DOHH2 (cell line): ENCODE measurements around the gene LRP11.

ENCODE experiments used
- H3F3A ChIP-seq: fragments of 200-600 bp; sonication (generic), shearing (Covaris generic); 2 replicates; pipeline ENCODE4 v1.6.0; 2016; ENCODE audit warnings: antibody characterized with exemption, mild to moderate bottlenecking; ENCODE audit not compliant: control insufficient read depth, insufficient read depth
- H3K27ac ChIP-seq: fragments of 200-600 bp; sonication (generic); 2 replicates; pipeline ENCODE4 v1.5.1; 2014; ENCODE audit warnings: low read depth, mild to moderate bottlenecking, low read length, moderate library complexity
- H3K27me3 ChIP-seq: fragments of 200-600 bp; sonication (generic); 2 replicates; pipeline ENCODE4 v1.6.1; 2014; ENCODE audit warnings: mild to moderate bottlenecking, low read length, mixed read lengths; ENCODE audit not compliant: control insufficient read depth
- H3K36me3 ChIP-seq: fragments of 200-600 bp; sonication (generic); 2 replicates; pipeline ENCODE4 v1.6.1; 2014; ENCODE audit warnings: mild to moderate bottlenecking, low read length, moderate library complexity, mixed read lengths; ENCODE audit not compliant: control insufficient read depth
- H3K4me1 ChIP-seq: fragments of 200-600 bp; sonication (generic); 2 replicates; pipeline ENCODE4 v1.6.1; 2014; ENCODE audit warnings: mild to moderate bottlenecking, low read length, mixed read lengths; ENCODE audit not compliant: control insufficient read depth
- H3K4me2 ChIP-seq: fragments of 200-600 bp; sonication (generic); 2 replicates; pipeline ENCODE4 v1.6.0; 2014; ENCODE audit warnings: mild to moderate bottlenecking, low read length, moderate library complexity
- H3K4me3 ChIP-seq: fragments of 200-600 bp; sonication (generic); 2 replicates; pipeline ENCODE4 v1.5.1; 2014; ENCODE audit warnings: mild to moderate bottlenecking, low read length, mixed read lengths
- H3K79me2 ChIP-seq: fragments of 200-600 bp; sonication (generic); 2 replicates; pipeline ENCODE4 v1.6.1; 2014; ENCODE audit warnings: mild to moderate bottlenecking, low read length, mixed read lengths; ENCODE audit not compliant: control insufficient read depth
- H3K9me2 ChIP-seq: fragments of 200-600 bp; sonication (generic); replicated peaks from 2 replicates; pipeline ENCODE4 v1.6.1; 2014; ENCODE audit warnings: mild to moderate bottlenecking, low read length, mixed read lengths; ENCODE audit not compliant: control insufficient read depth
- H3K9me3 ChIP-seq: fragments of 200-600 bp; sonication (generic); 2 replicates; pipeline ENCODE4 v1.6.1; 2014; ENCODE audit warnings: antibody characterized with exemption, low read length, mixed read lengths; ENCODE audit not compliant: control insufficient read depth, insufficient read depth
- H4K20me1 ChIP-seq: fragments of 200-600 bp; sonication (generic); 2 replicates; pipeline ENCODE4 v1.6.0; 2014; ENCODE audit warnings: low read depth, mild to moderate bottlenecking, antibody characterized with exemption, low read length, moderate library complexity; ENCODE audit not compliant: control insufficient read depth, insufficient read depth
- EZH2phosphoT487 ChIP-seq: fragments of 200-600 bp; sonication (generic); IDR thresholded peaks from 2 replicates; pipeline ENCODE4 v1.6.1; 2017; ENCODE audit warnings: borderline replicate concordance, mild to moderate bottlenecking, antibody characterized with exemption, low read length, moderate library complexity, mixed read lengths
- TF ChIP-seq, protein P1 (sequence below): fragments of 200-600 bp; sonication (generic); IDR thresholded peaks from one replicate; pipeline ENCODE4 v1.5.1; 2014; ENCODE audit warnings: antibody characterized with exemption, mild to moderate bottlenecking, low read depth, low read length; ENCODE audit not compliant: poor library complexity, severe bottlenecking

LRP11 gene

DNA sequence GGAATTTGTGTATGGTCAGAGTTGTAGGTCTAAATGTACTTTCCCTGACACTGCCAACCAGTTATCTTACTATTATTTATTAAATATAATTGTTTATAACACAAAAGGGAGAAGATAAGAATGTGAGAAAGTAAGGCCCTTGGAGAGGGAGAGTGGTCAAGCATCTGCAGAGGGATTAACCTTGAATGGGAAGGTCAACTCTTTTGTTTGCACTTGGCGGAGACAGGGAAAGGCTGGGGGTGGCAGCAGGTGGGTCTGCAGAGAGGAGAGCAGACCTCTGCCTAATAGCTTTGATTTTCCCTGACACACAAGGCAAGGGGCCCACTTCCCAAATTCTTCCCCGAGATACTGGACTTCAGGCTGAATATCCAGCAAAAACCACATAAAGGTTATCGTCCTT is 4.2 kb downstream of the LRP11 start:
- Histone ChIP-seq H3K9me2 (no peaks in the 10 kb centered on the region), H3K27ac (no peak overlapping the region), H3K4me2 (no peak overlapping the region), H4K20me1 (no peaks in the 10 kb centered on the region; the same call in 1 of the 2 replicates), H3K4me3 (no peak overlapping the region), H3K79me2 (no peaks in the 10 kb centered on the region), H3K27me3 (peaks cover 13% of the 10 kb centered on the region), H3K36me3 (no peaks in the 10 kb centered on the region), H3F3A (no peaks in the 10 kb centered on the region), H3K9me3 (no peaks in the 10 kb centered on the region), H3K4me1 (peaks cover 12% of the 10 kb centered on the region)
- TF ChIP-seq, protein P1, sequence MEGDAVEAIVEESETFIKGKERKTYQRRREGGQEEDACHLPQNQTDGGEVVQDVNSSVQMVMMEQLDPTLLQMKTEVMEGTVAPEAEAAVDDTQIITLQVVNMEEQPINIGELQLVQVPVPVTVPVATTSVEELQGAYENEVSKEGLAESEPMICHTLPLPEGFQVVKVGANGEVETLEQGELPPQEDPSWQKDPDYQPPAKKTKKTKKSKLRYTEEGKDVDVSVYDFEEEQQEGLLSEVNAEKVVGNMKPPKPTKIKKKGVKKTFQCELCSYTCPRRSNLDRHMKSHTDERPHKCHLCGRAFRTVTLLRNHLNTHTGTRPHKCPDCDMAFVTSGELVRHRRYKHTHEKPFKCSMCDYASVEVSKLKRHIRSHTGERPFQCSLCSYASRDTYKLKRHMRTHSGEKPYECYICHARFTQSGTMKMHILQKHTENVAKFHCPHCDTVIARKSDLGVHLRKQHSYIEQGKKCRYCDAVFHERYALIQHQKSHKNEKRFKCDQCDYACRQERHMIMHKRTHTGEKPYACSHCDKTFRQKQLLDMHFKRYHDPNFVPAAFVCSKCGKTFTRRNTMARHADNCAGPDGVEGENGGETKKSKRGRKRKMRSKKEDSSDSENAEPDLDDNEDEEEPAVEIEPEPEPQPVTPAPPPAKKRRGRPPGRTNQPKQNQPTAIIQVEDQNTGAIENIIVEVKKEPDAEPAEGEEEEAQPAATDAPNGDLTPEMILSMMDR = no peak
- TF ChIP-seq EZH2phosphoT487 = no peak

DNA sequence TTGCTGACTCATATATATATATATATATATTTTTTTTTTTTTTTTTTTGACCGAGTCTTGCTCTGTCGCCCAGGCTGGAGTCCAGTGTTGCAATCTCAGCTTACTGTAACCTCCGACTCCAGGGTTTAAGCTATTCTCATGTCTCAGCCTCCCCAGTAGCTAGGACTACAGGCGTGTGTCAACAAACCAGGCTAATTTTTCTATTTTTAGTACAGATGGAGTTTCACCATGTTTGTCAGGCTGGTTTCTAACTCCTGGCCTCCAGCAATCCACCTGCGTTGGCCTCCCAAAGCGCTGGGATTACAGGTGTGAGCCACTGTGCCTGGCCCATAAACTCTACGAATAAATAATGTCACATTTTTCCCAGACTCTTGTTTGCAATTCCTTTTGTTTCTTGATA is 4.8 kb downstream of the LRP11 start:
- Histone ChIP-seq H3K9me3 (no peaks in the 10 kb centered on the region), H3K4me1 (peaks cover 7% of the 10 kb centered on the region), H3K4me2 (no peak overlapping the region), H3F3A (no peaks in the 10 kb centered on the region), H3K79me2 (no peaks in the 10 kb centered on the region), H3K9me2 (no peaks in the 10 kb centered on the region), H3K36me3 (no peaks in the 10 kb centered on the region), H3K27me3 (peaks cover 13% of the 10 kb centered on the region), H3K27ac (no peak overlapping the region), H3K4me3 (no peak overlapping the region), H4K20me1 (no peaks in the 10 kb centered on the region; the same call in 1 of the 2 replicates)
- TF ChIP-seq, protein P1 = no peak
- no peak for TF ChIP-seq EZH2phosphoT487

DNA sequence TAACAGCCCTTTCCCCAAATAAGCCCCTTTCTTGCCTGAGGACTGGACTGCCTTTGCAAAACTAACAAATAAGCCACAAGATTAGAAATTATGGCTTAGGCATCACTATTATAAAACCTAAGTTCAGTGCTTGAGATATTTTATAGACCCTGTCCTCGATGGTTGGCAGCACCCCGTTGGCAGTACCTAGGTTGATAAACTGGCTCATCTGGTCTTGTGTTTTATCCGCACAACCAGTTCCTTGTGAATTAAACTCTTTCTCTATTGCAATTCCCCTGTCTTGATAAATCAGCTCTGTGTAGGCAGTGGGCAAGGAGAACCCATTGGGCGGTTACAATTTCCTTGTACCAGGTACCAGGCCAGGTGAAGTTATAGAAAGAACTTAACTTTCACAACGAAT is 6.6 kb downstream of the LRP11 start:
- H3K79me2 ChIP-seq = no peaks in the 10 kb centered on the region
- H3K27ac ChIP-seq = no peak overlapping the region
- H3F3A ChIP-seq = no peaks in the 10 kb centered on the region
- H3K9me3 ChIP-seq = no peaks in the 10 kb centered on the region
- peaks cover 4% of the 10 kb centered on the region for H3K4me1 ChIP-seq
- no peaks in the 10 kb centered on the region; the same call in 1 of the 2 replicates for H4K20me1 ChIP-seq
- H3K4me2 ChIP-seq = no peak overlapping the region
- H3K27me3 ChIP-seq = peaks cover 7% of the 10 kb centered on the region
- H3K9me2 ChIP-seq = no peaks in the 10 kb centered on the region
- TF ChIP-seq, protein P1 = no peak
- no peak for TF ChIP-seq EZH2phosphoT487
- H3K36me3 ChIP-seq = no peaks in the 10 kb centered on the region
- no peak overlapping the region for H3K4me3 ChIP-seq
